GM19463 (cell line): ENCODE data around the gene LRRC31.
A peak's percentile ranks its signal among the peaks of the same experiment; 100 is the strongest.

Experiments
- ATAC-seq: cut with Tn5 transposase; IDR thresholded peaks from one replicate; pipeline ENCODE4 v1.9.1; 2021; ENCODE audit warnings: mild to moderate bottlenecking, moderate library complexity; ENCODE audit not compliant: unreplicated experiment

Gene LRRC31

GRCh38 chr3:169813757-169814517 is 55.8 kb downstream of the LRRC31 start:
- peak; percentile 84 for ATAC-seq

GRCh38 chr3:169813278-169813677 is 56.5 kb downstream of the LRRC31 start:
- ATAC-seq: no peak

- ATAC-seq: peak; percentile 63
Measured at GRCh38 chr3:169812332-169813235, 57.2 kb downstream of the LRRC31 start, which contains the start of the genes LRRC34 and LRRIQ4. TSS of gene LRRC34 (minus strand) at chr3:169812904. CDS start at chr3:169812548, 356 bp downstream. TSS of gene LRRIQ4 (plus strand) at chr3:169812870. CDS start at chr3:169821922, 9,052 bp downstream.

GRCh38 chr3:169811631-169812331 is 58.0 kb downstream of the LRRC31 start:
- peak; percentile 3 for ATAC-seq

- no peak for ATAC-seq
Measured at GRCh38 chr3:169809230-169809795, 60.4 kb downstream of the LRRC31 start.

GRCh38 chr3:169804681-169805080 is 65.1 kb downstream of the LRRC31 start:
- ATAC-seq: no peak

- ATAC-seq: no peak
Measured at GRCh38 chr3:169792359-169792758, 77.4 kb downstream of the LRRC31 start.

- ATAC-seq: no peak
Measured at GRCh38 chr3:169790687-169791429, 78.9 kb downstream of the LRRC31 start.

- no peak for ATAC-seq
Measured at GRCh38 chr3:169790219-169790618, 79.5 kb downstream of the LRRC31 start.
